ENCODE data around the gene ZFHX3.

ZFHX3 gene

GRCh38 chr16:72840631-72841381 lies 207.1 kb downstream of the ZFHX3 start:
- no peak for FAIRE-seq

- no peak for FAIRE-seq
Observed at GRCh38 chr16:72838951-72839350, 209.0 kb downstream of the ZFHX3 start.

GRCh38 chr16:72838586-72838910 lies 209.4 kb downstream of the ZFHX3 start:
- FAIRE-seq: no peak

- no peak for FAIRE-seq
Observed at GRCh38 chr16:72837846-72838585, 209.9 kb downstream of the ZFHX3 start.

GRCh38 chr16:72836985-72837384 lies 210.9 kb downstream of the ZFHX3 start:
- no peak for FAIRE-seq

GRCh38 chr16:72836181-72836580 lies 211.7 kb downstream of the ZFHX3 start:
- FAIRE-seq: no peak

GRCh38 chr16:72835086-72835485 lies 212.8 kb downstream of the ZFHX3 start:
- no peak for FAIRE-seq

- no peak for FAIRE-seq
Observed at GRCh38 chr16:72834499-72834898, 213.4 kb downstream of the ZFHX3 start.

- FAIRE-seq: no peak
Observed at GRCh38 chr16:72833969-72834368, 214.0 kb downstream of the ZFHX3 start.

- FAIRE-seq: no peak
Observed at GRCh38 chr16:72833482-72833881, 214.4 kb downstream of the ZFHX3 start.

GRCh38 chr16:72832621-72833248 lies 215.2 kb downstream of the ZFHX3 start:
- FAIRE-seq: peak; percentile 65

- no peak for FAIRE-seq
Observed at GRCh38 chr16:72829846-72830775, 217.8 kb downstream of the ZFHX3 start.

GRCh38 chr16:72827866-72828265 lies 220.1 kb downstream of the ZFHX3 start:
- FAIRE-seq: no peak

- FAIRE-seq: no peak
Observed at GRCh38 chr16:72825912-72826621, 221.9 kb downstream of the ZFHX3 start.

- FAIRE-seq: no peak
Observed at GRCh38 chr16:72824761-72825160, 223.2 kb downstream of the ZFHX3 start.

GRCh38 chr16:72824027-72824426 lies 223.9 kb downstream of the ZFHX3 start:
- FAIRE-seq: no peak

GRCh38 chr16:72821185-72821950 lies 226.6 kb downstream of the ZFHX3 start:
- FAIRE-seq: no peak

GRCh38 chr16:72819345-72819744 lies 228.6 kb downstream of the ZFHX3 start:
- FAIRE-seq: no peak

- no peak for FAIRE-seq
Observed at GRCh38 chr16:72818236-72818845, 229.6 kb downstream of the ZFHX3 start.

- FAIRE-seq: no peak
Observed at GRCh38 chr16:72815348-72816318, 232.3 kb downstream of the ZFHX3 start.

Data from A204.1 (cell line).